Loucy (cell line): ENCODE measurements around the gene RACGAP1.
A peak's percentile ranks its signal among the peaks of the same experiment; 100 is the strongest.

Source experiments
- H2AFZ ChIP-seq: fragments of 200-600 bp; sonication (generic); 2 replicates; pipeline ENCODE4 v1.6.0; 2016; ENCODE audit warnings: antibody characterized with exemption, mild to moderate bottlenecking, low read length, moderate library complexity
- H3F3A ChIP-seq: fragments of 200-600 bp; 2 replicates; pipeline ENCODE4 v1.6.0; 2016; ENCODE audit warnings: antibody characterized with exemption, low read depth, mild to moderate bottlenecking
- H3K27me3 ChIP-seq: fragments of 200-600 bp; sonication (generic); 2 replicates; pipeline ENCODE4 v1.6.1; 2014; ENCODE audit warnings: low read length, mild to moderate bottlenecking; ENCODE audit not compliant: insufficient read depth, poor library complexity, severe bottlenecking
- H3K36me3 ChIP-seq: fragments of 200-600 bp; sonication (generic); 2 replicates; pipeline ENCODE4 v1.6.1; 2016; ENCODE audit warnings: low read length; ENCODE audit not compliant: insufficient read depth
- H3K4me1 ChIP-seq: fragments of 200-600 bp; sonication (generic); 2 replicates; pipeline ENCODE4 v1.5.1; 2014; ENCODE audit warnings: low read length, mild to moderate bottlenecking; ENCODE audit not compliant: insufficient read depth, poor library complexity, severe bottlenecking
- H3K4me2 ChIP-seq: fragments of 200-600 bp; sonication (generic); 2 replicates; pipeline ENCODE4 v1.6.0; 2014; ENCODE audit warnings: antibody characterized with exemption, low read length, low read depth, mild to moderate bottlenecking; ENCODE audit not compliant: poor library complexity, severe bottlenecking
- H3K4me3 ChIP-seq: fragments of 200-600 bp; sonication (generic); 2 replicates; pipeline ENCODE4 v1.5.1; 2014; ENCODE audit warnings: low read length, mild to moderate bottlenecking, mixed read lengths; ENCODE audit not compliant: poor library complexity, severe bottlenecking
- H3K79me2 ChIP-seq: fragments of 200-600 bp; sonication (generic); 2 replicates; pipeline ENCODE4 v1.6.1; 2014; ENCODE audit warnings: low read length; ENCODE audit not compliant: insufficient read depth
- H3K9ac ChIP-seq: fragments of 200-600 bp; sonication (generic); 2 replicates; pipeline ENCODE4 v1.6.0; 2014; ENCODE audit warnings: mild to moderate bottlenecking, low read depth, low read length, moderate library complexity; ENCODE audit not compliant: poor library complexity, severe bottlenecking
- H3K9me2 ChIP-seq: fragments of 200-600 bp; sonication (generic); replicated peaks from 2 replicates; pipeline ENCODE4 v1.6.1; 2016; ENCODE audit warnings: low read depth, low read length, mixed read lengths
- H3K9me3 ChIP-seq: fragments of 200-600 bp; sonication (generic); 2 replicates; pipeline ENCODE4 v1.6.1; 2014; ENCODE audit warnings: mild to moderate bottlenecking, antibody characterized with exemption, low read length, low read depth; ENCODE audit not compliant: insufficient read depth
- H4K20me1 ChIP-seq: fragments of 200-600 bp; sonication (generic); 2 replicates; pipeline ENCODE4 v1.6.0; 2014; ENCODE audit warnings: antibody characterized with exemption, low read length, mild to moderate bottlenecking; ENCODE audit not compliant: insufficient read depth, poor library complexity, severe bottlenecking
- EZH2phosphoT487 ChIP-seq: fragments of 200-600 bp; IDR thresholded peaks from 2 replicates; pipeline ENCODE4 v1.6.1; 2018; ENCODE audit warnings: antibody characterized with exemption, mild to moderate bottlenecking, moderate library complexity, borderline replicate concordance
- TF ChIP-seq, protein P1 (sequence below): fragments of 200-600 bp; sonication (generic); conservative IDR thresholded peaks from 2 replicates; pipeline ENCODE4 v1.5.1; 2014; ENCODE audit warnings: mild to moderate bottlenecking, antibody characterized with exemption, low read length

The RACGAP1 gene

DNA sequence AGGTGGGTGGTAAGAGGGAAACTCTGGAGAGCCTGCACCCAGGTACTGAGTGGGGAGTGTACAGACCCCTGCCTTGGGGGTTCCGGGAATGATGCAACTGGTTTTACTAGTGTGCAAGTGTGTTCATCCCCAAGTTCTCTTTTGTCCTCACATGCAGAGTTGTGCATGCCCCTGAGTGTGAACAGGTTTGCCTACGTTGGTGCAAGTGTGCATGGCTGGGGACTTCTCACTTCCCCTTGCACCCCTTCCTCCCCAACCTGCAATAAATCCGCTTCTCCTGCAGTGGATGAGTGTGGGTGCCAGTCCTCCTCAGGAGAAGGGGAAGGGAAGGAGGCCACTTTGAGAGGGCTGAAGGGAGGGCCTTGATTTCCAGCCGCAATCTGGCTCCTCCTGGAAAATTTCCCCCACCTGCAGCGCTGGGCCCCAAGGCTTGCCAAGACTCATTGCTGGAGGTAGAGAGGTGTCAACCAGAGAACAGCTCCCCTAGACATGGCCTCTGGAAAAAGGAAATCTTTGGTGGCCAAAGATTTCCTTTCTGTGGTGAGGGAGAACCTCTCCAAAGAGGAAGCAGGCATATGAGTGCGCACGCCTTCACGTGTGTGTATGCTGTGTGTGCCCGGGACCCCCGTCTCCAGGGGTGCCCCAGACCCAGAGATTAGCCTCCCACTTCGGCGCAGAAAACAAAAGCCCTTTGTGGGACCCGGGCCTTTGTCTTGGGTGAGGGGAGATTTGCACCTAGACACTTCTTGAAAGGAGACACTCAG is 69.2 kb downstream of the RACGAP1 start:
- Histone ChIP-seq H3F3A (0 out of 2 replicates have a peak, but pooled peaks cover 3% of the 10 kb centered on the region), H3K36me3 (no peaks in the 10 kb centered on the region), H3K9ac (peak overlapping the region; percentile 26), H3K4me2 (peak overlapping the region; percentile 54), H3K27me3 (no peaks in the 10 kb centered on the region), H3K79me2 (no peaks in the 10 kb centered on the region), H4K20me1 (no peaks in the 10 kb centered on the region), H3K4me3 (no peak overlapping the region), H3K4me1 (peaks cover 88% of the 10 kb centered on the region), H3K9me3 (no peaks in the 10 kb centered on the region), H2AFZ (no peak overlapping the region), H3K9me2 (no peaks in the 10 kb centered on the region)
- TF ChIP-seq, protein P1, sequence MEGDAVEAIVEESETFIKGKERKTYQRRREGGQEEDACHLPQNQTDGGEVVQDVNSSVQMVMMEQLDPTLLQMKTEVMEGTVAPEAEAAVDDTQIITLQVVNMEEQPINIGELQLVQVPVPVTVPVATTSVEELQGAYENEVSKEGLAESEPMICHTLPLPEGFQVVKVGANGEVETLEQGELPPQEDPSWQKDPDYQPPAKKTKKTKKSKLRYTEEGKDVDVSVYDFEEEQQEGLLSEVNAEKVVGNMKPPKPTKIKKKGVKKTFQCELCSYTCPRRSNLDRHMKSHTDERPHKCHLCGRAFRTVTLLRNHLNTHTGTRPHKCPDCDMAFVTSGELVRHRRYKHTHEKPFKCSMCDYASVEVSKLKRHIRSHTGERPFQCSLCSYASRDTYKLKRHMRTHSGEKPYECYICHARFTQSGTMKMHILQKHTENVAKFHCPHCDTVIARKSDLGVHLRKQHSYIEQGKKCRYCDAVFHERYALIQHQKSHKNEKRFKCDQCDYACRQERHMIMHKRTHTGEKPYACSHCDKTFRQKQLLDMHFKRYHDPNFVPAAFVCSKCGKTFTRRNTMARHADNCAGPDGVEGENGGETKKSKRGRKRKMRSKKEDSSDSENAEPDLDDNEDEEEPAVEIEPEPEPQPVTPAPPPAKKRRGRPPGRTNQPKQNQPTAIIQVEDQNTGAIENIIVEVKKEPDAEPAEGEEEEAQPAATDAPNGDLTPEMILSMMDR, result no peak
- TF ChIP-seq EZH2phosphoT487, result no peak

DNA sequence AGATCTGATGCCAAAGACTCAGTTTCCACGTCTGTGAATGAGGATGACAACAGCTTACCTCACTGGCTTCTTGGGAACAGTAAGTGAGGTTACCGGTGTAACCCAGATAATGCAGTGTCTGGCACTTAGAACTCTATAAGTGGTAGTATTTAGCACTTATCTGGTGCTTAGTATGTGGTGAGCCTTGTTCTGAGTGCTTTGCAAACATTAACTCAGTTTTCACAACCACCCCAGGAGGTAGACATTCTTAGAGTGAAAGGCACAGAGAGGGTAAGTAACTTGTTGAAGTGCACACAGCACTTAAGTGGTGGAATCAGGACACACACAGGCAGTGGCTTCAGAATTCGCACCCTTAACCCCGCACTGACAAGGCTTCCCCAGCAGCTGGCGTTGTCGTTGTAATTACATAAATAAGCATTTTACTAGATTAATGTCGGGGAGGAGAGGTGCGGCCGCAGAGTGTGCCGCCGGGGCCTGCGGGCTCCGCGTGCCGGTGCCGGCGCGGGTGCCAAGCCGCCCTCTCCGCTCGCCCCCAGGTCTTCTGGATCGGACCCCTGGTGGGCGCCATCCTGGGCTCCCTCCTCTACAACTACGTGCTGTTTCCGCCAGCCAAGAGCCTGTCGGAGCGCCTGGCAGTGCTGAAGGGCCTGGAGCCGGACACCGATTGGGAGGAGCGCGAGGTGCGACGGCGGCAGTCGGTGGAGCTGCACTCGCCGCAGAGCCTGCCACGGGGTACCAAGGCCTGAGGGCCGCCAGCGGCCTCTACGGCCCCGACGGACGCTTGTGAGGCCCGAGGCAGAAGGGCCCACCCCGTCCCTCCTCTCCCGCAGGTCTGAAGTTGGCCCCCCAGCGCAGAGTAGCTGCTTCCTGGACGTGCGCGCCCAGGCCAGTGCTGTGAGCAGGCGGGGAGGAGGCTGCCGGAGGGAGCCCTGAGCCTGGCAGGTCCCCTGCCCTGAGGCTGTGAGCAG is 70.1 kb downstream of the RACGAP1 start:
- Histone ChIP-seq H3K27me3 (no peaks in the 10 kb centered on the region), H3K9me3 (no peaks in the 10 kb centered on the region), H3K9me2 (no peaks in the 10 kb centered on the region), H3K4me2 (peak overlapping the region; percentile 54), H3K9ac (peak overlapping the region; percentile 26), H3K4me3 (no peak overlapping the region), H3F3A (0 out of 2 replicates have a peak, but pooled peaks cover 3% of the 10 kb centered on the region), H3K4me1 (peaks cover 81% of the 10 kb centered on the region), H3K36me3 (no peaks in the 10 kb centered on the region), H2AFZ (no peak overlapping the region), H4K20me1 (no peaks in the 10 kb centered on the region), H3K79me2 (no peaks in the 10 kb centered on the region)
- TF ChIP-seq EZH2phosphoT487, result no peak
- TF ChIP-seq, protein P1, result no peak

DNA sequence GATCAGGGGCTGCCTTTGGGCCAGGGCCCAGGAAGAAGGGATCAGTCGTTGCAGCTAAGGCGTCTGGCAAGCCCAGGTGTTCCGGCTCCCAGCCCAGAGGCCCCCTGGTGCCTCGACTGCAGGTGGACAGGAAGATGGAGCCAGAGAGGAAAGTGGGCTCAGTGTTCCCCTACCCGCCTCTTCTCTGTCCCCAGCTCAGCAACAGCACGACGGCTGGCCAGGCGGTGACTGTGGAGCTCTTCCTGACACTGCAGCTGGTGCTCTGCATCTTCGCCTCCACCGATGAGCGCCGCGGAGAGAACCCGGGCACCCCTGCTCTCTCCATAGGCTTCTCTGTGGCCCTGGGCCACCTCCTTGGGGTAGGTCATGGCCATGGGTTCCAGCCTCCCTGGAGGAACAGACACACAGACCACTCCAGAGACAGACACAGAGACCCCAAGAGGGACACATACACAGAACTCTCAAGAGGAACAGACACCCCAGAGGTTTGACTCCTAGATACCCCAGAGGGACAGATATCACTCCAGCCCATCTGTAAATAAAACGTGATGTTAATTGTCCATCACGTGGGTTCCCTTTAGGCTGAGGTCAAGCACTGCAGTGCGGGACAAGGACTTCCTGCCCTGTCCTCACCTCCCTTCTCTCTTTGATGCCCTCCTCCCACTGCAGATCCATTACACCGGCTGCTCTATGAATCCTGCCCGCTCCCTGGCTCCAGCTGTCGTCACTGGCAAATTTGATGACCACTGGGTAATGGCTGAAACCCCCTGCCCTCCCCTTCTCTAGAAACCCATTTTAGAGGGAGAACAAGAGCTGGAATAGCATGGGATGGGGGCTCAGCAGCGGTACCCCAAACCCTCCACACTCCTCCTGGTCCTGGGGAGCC is 71.1 kb downstream of the RACGAP1 start:
- Histone ChIP-seq H3F3A (0 out of 2 replicates have a peak, but pooled peaks cover under 1% of the 10 kb centered on the region), H3K4me3 (no peak overlapping the region), H3K4me1 (peaks cover 71% of the 10 kb centered on the region), H3K9me3 (no peaks in the 10 kb centered on the region), H3K9ac (peak overlapping the region; percentile 27), H3K27me3 (no peaks in the 10 kb centered on the region), H2AFZ (no peak overlapping the region), H3K36me3 (no peaks in the 10 kb centered on the region), H3K4me2 (no peak overlapping the region), H4K20me1 (no peaks in the 10 kb centered on the region), H3K79me2 (no peaks in the 10 kb centered on the region), H3K9me2 (no peaks in the 10 kb centered on the region)
- no peak for TF ChIP-seq EZH2phosphoT487
- TF ChIP-seq, protein P1, result no peak
